GM23248 (cell line): Measurements from ENCODE around the gene SARDH. TPM values are rescaled to one million over a fixed set of nuclear protein-coding genes. Genes with fewer than 3 reads are reported as not detected.

Experiments
- DNase-seq: peaks from one replicate; pipeline ENCODE4 v3.0.0-alpha.2; 2015
- H2AFZ ChIP-seq: fragments of 200-600 bp; sonication (generic); 2 replicates; pipeline ENCODE4 v1.6.1; 2016; ENCODE audit warnings: antibody characterized with exemption
- H3F3A ChIP-seq: fragments of 200-600 bp; sonication (generic); 2 replicates; pipeline ENCODE4 v1.6.1; 2016; ENCODE audit warnings: mild to moderate bottlenecking, antibody characterized with exemption, mixed run types; ENCODE audit not compliant: insufficient read depth
- H3K27ac ChIP-seq: fragments of 200-600 bp; sonication (generic); 2 replicates; pipeline ENCODE4 v1.5.1; 2016; ENCODE audit warnings: mild to moderate bottlenecking
- H3K27me3 ChIP-seq: fragments of 200-600 bp; sonication (generic); replicated peaks from 2 replicates; pipeline ENCODE4 v1.6.1; 2016; ENCODE audit warnings: mild to moderate bottlenecking; ENCODE audit not compliant: insufficient read depth
- H3K36me3 ChIP-seq: fragments of 200-600 bp; sonication (generic); 2 replicates; pipeline ENCODE4 v1.6.1; 2016; ENCODE audit warnings: low read depth, mild to moderate bottlenecking
- H3K4me1 ChIP-seq: fragments of 200-600 bp; sonication (generic); 2 replicates; pipeline ENCODE4 v1.6.1; 2016; ENCODE audit warnings: mild to moderate bottlenecking; ENCODE audit not compliant: insufficient read depth
- H3K4me2 ChIP-seq: fragments of 200-600 bp; sonication (generic); one replicate; pipeline ENCODE4 v1.6.1; 2016; ENCODE audit warnings: mild to moderate bottlenecking; ENCODE audit not compliant: unreplicated experiment
- H3K4me3 ChIP-seq: fragments of 200-600 bp; sonication (generic); 2 replicates; pipeline ENCODE4 v1.5.1; 2016; ENCODE audit warnings: mild to moderate bottlenecking
- H3K79me2 ChIP-seq: fragments of 200-600 bp; sonication (generic); 2 replicates; pipeline ENCODE4 v1.6.1; 2016; ENCODE audit warnings: mild to moderate bottlenecking; ENCODE audit not compliant: insufficient read depth
- H3K9ac ChIP-seq: fragments of 200-600 bp; sonication (generic); 2 replicates; pipeline ENCODE4 v1.6.1; 2016; ENCODE audit warnings: mild to moderate bottlenecking
- H3K9me2 ChIP-seq: fragments of 200-600 bp; sonication (generic); 2 replicates; pipeline ENCODE4 v1.6.1; 2016; ENCODE audit warnings: mixed run types, mild to moderate bottlenecking, moderate library complexity; ENCODE audit not compliant: insufficient read depth
- H3K9me3 ChIP-seq: fragments of 200-600 bp; sonication (generic); one replicate; pipeline ENCODE4 v1.6.1; 2017; ENCODE audit warnings: low read depth
- H4K20me1 ChIP-seq: fragments of 200-600 bp; sonication (generic); 2 replicates; pipeline ENCODE4 v1.6.0; 2016; ENCODE audit not compliant: insufficient read depth
- EZH2 ChIP-seq: fragments of 200-600 bp; sonication (generic); IDR thresholded peaks from 2 replicates; pipeline ENCODE4 v1.6.1; 2018; ENCODE audit warnings: antibody characterized with exemption, mild to moderate bottlenecking; ENCODE audit not compliant: insufficient read depth, poor library complexity, severe bottlenecking
- EZH2phosphoT487 ChIP-seq: fragments of 200-600 bp; sonication (generic); IDR thresholded peaks from 2 replicates; pipeline ENCODE4 v1.6.1; 2018; ENCODE audit warnings: antibody characterized with exemption, moderate library complexity, mild to moderate bottlenecking, low read depth; ENCODE audit not compliant: insufficient read depth
- WGBS, 2 experiments: methylation state at CpG; one replicate each; pipeline ENCODE4 v1.1.6; 2015 to 2017; ENCODE audit warnings: low lambda C conversion rate in 2 of 2, low coverage in 1 of 2; ENCODE audit errors: missing lambda C conversion rate in 2 of 2; 5-methylcytosine and 5-hydroxymethylcytosine counted together
- in situ Hi-C: fragments of 300-500 bp; cut with MboI; formaldehyde crosslinking; loops from 2 replicates; pipeline ENCODE4 v1.15.0; 2020
- polyA plus RNA-seq: library from polyadenylated mRNA; unstranded; fragments of >200 nt; fragmentation: Nextera tagmentation; extraction: Ambion mirVana; gene quantifications from 2 replicates; pipeline ENCODE4 v1.2.1, GENCODE V29; 2016
- total RNA-seq: library from RNA; depleted of rRNA; stranded (reverse); fragments of >200 nt; shearing (Covaris generic); gene quantifications from 2 replicates; pipeline ENCODE4 v1.2.3, GENCODE V29; 2014

SARDH gene
- total and polyA plus RNA-seq, 2 experiments from 2014 or later = 0.16 to 2.4 TPM

GRCh38 chr9:133781828-133782135 lies 43.6 kb upstream of the SARDH start:
- Histone ChIP-seq H3K27me3 (no peaks in the 10 kb centered on the region), H3K9ac (no peak overlapping the region), H3K4me2 (no peak overlapping the region), H2AFZ (no peak overlapping the region), H3K9me3 (no peaks in the 10 kb centered on the region), H3K36me3 (no peaks in the 10 kb centered on the region), H3K4me3 (no peak overlapping the region), H3F3A (no peaks in the 10 kb centered on the region), H3K27ac (no peak overlapping the region), H4K20me1 (no peaks in the 10 kb centered on the region), H3K4me1 (no peaks in the 10 kb centered on the region), H3K79me2 (no peaks in the 10 kb centered on the region), H3K9me2 (no peaks in the 10 kb centered on the region)
- no peak for TF ChIP-seq EZH2phosphoT487
- no peak for TF ChIP-seq EZH2
- 84% methylated on average over 9 to 10 of the region's 10 CpGs for WGBS, 2 experiments
- no peak for DNase-seq
- in situ Hi-C loops = loop anchor here (25.0 kb wide), 1 partner anchor 331 kb away; no protein-coding TSS in a partner anchor

GRCh38 chr9:133780962-133781827 lies 43.0 kb upstream of the SARDH start:
- Histone ChIP-seq H3K9ac (no peak overlapping the region), H2AFZ (no peak overlapping the region), H3K4me2 (no peak overlapping the region), H3F3A (no peaks in the 10 kb centered on the region), H3K4me3 (no peak overlapping the region), H3K9me2 (no peaks in the 10 kb centered on the region), H3K9me3 (no peaks in the 10 kb centered on the region), H3K4me1 (no peaks in the 10 kb centered on the region), H3K79me2 (no peaks in the 10 kb centered on the region), H3K27ac (no peak overlapping the region), H3K36me3 (no peaks in the 10 kb centered on the region), H3K27me3 (no peaks in the 10 kb centered on the region), H4K20me1 (no peaks in the 10 kb centered on the region)
- in situ Hi-C loops = loop anchor here (25.0 kb wide), 1 partner anchor 331 kb away; no protein-coding TSS in a partner anchor
- DNase-seq = no peak
- 97 to 98% methylated on average over 12 to 15 of the region's 15 CpGs for WGBS, 2 experiments
- TF ChIP-seq EZH2phosphoT487 (no peak), EZH2 (no peak)

DNA sequence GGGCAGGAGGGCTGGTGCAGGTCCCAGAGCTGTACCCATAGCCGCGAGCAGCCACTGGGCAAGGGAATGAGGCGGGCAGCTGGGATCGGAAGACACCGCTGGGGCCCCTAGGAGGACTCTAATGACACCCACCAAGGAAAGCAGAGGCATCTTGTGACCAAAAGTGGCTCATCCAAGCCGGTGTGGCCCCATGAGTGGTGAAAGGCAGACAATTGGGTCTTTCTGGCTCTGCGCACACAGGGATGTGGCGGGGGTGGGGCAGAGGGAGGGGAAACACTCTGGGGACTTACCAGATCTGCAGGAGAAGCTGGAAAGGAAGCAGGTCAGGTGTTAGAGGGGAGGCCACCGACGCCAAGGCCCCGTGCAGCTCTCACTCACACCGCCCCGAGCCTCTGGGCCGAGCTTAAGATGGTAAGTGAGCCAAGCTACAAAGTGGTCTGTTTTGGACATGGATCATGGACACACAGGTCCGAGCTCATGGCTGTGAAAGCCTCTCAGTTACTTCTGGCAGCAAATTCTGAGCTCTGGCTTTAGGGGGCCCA lies 42.3 kb upstream of the SARDH start:
- WGBS, 2 experiments = 97 to 98% methylated on average over 14 to 15 of the region's 15 CpGs

GRCh38 chr9:133779516-133780403 lies 41.6 kb upstream of the SARDH start:
- Histone ChIP-seq H3F3A (no peaks in the 10 kb centered on the region), H3K4me1 (no peaks in the 10 kb centered on the region), H3K27ac (no peak overlapping the region), H4K20me1 (no peaks in the 10 kb centered on the region), H3K4me3 (no peak overlapping the region), H3K4me2 (no peak overlapping the region), H3K9ac (no peak overlapping the region), H3K79me2 (no peaks in the 10 kb centered on the region), H3K9me3 (no peaks in the 10 kb centered on the region), H3K36me3 (peaks cover 5% of the 10 kb centered on the region; the same call in 1 of the 2 replicates), H3K9me2 (no peaks in the 10 kb centered on the region), H3K27me3 (no peaks in the 10 kb centered on the region), H2AFZ (no peak overlapping the region)
- in situ Hi-C loops = loop anchor here (25.0 kb wide), 1 partner anchor 333 kb away; no protein-coding TSS in a partner anchor
- 94% methylated on average over 19 of the region's 19 CpGs for WGBS, 2 experiments
- no peak for TF ChIP-seq EZH2
- TF ChIP-seq EZH2phosphoT487 = no peak
- no peak for DNase-seq

More for the DNA sequence above, 42.3 kb upstream of the SARDH start:
- Histone ChIP-seq H3K4me3 (no peak overlapping the region), H3K27me3 (no peaks in the 10 kb centered on the region), H3K4me2 (no peak overlapping the region), H3K9me3 (no peaks in the 10 kb centered on the region), H3K79me2 (no peaks in the 10 kb centered on the region), H3K36me3 (peaks cover 1% of the 10 kb centered on the region; the same call in 1 of the 2 replicates), H3F3A (no peaks in the 10 kb centered on the region), H3K27ac (no peak overlapping the region), H3K9ac (no peak overlapping the region), H2AFZ (no peak overlapping the region), H3K4me1 (no peaks in the 10 kb centered on the region), H4K20me1 (no peaks in the 10 kb centered on the region), H3K9me2 (no peaks in the 10 kb centered on the region)
- in situ Hi-C loops = loop anchor here (25.0 kb wide), 1 partner anchor 332 kb away; no protein-coding TSS in a partner anchor
- TF ChIP-seq EZH2phosphoT487 (no peak), EZH2 (no peak)
- no peak for DNase-seq
